Loucy (cell line): Measurements from ENCODE around the gene KRTAP1-4.
"Not testable (repeated sequence)": the region's sequence is repeated elsewhere in the genome, so short reads cannot be mapped to it uniquely, and the experiment has no call there.

Experiments used
- H2AFZ ChIP-seq: fragments of 200-600 bp; sonication (generic); 2 replicates; pipeline ENCODE4 v1.6.0; 2016; ENCODE audit warnings: antibody characterized with exemption, mild to moderate bottlenecking, low read length, moderate library complexity
- H3F3A ChIP-seq: fragments of 200-600 bp; 2 replicates; pipeline ENCODE4 v1.6.0; 2016; ENCODE audit warnings: antibody characterized with exemption, low read depth, mild to moderate bottlenecking
- H3K27me3 ChIP-seq: fragments of 200-600 bp; sonication (generic); 2 replicates; pipeline ENCODE4 v1.6.1; 2014; ENCODE audit warnings: low read length, mild to moderate bottlenecking; ENCODE audit not compliant: insufficient read depth, poor library complexity, severe bottlenecking
- H3K36me3 ChIP-seq: fragments of 200-600 bp; sonication (generic); 2 replicates; pipeline ENCODE4 v1.6.1; 2016; ENCODE audit warnings: low read length; ENCODE audit not compliant: insufficient read depth
- H3K4me1 ChIP-seq: fragments of 200-600 bp; sonication (generic); 2 replicates; pipeline ENCODE4 v1.5.1; 2014; ENCODE audit warnings: low read length, mild to moderate bottlenecking; ENCODE audit not compliant: insufficient read depth, poor library complexity, severe bottlenecking
- H3K4me2 ChIP-seq: fragments of 200-600 bp; sonication (generic); 2 replicates; pipeline ENCODE4 v1.6.0; 2014; ENCODE audit warnings: antibody characterized with exemption, low read length, low read depth, mild to moderate bottlenecking; ENCODE audit not compliant: poor library complexity, severe bottlenecking
- H3K4me3 ChIP-seq: fragments of 200-600 bp; sonication (generic); 2 replicates; pipeline ENCODE4 v1.5.1; 2014; ENCODE audit warnings: low read length, mild to moderate bottlenecking, mixed read lengths; ENCODE audit not compliant: poor library complexity, severe bottlenecking
- H3K79me2 ChIP-seq: fragments of 200-600 bp; sonication (generic); 2 replicates; pipeline ENCODE4 v1.6.1; 2014; ENCODE audit warnings: low read length; ENCODE audit not compliant: insufficient read depth
- H3K9ac ChIP-seq: fragments of 200-600 bp; sonication (generic); 2 replicates; pipeline ENCODE4 v1.6.0; 2014; ENCODE audit warnings: mild to moderate bottlenecking, low read depth, low read length, moderate library complexity; ENCODE audit not compliant: poor library complexity, severe bottlenecking
- H3K9me2 ChIP-seq: fragments of 200-600 bp; sonication (generic); replicated peaks from 2 replicates; pipeline ENCODE4 v1.6.1; 2016; ENCODE audit warnings: low read depth, low read length, mixed read lengths
- H3K9me3 ChIP-seq: fragments of 200-600 bp; sonication (generic); 2 replicates; pipeline ENCODE4 v1.6.1; 2014; ENCODE audit warnings: mild to moderate bottlenecking, antibody characterized with exemption, low read length, low read depth; ENCODE audit not compliant: insufficient read depth
- H4K20me1 ChIP-seq: fragments of 200-600 bp; sonication (generic); 2 replicates; pipeline ENCODE4 v1.6.0; 2014; ENCODE audit warnings: antibody characterized with exemption, low read length, mild to moderate bottlenecking; ENCODE audit not compliant: insufficient read depth, poor library complexity, severe bottlenecking
- EZH2phosphoT487 ChIP-seq: fragments of 200-600 bp; IDR thresholded peaks from 2 replicates; pipeline ENCODE4 v1.6.1; 2018; ENCODE audit warnings: antibody characterized with exemption, mild to moderate bottlenecking, moderate library complexity, borderline replicate concordance
- TF ChIP-seq, protein P1 (sequence below): fragments of 200-600 bp; sonication (generic); conservative IDR thresholded peaks from 2 replicates; pipeline ENCODE4 v1.5.1; 2014; ENCODE audit warnings: mild to moderate bottlenecking, antibody characterized with exemption, low read length

KRTAP1-4 gene

DNA sequence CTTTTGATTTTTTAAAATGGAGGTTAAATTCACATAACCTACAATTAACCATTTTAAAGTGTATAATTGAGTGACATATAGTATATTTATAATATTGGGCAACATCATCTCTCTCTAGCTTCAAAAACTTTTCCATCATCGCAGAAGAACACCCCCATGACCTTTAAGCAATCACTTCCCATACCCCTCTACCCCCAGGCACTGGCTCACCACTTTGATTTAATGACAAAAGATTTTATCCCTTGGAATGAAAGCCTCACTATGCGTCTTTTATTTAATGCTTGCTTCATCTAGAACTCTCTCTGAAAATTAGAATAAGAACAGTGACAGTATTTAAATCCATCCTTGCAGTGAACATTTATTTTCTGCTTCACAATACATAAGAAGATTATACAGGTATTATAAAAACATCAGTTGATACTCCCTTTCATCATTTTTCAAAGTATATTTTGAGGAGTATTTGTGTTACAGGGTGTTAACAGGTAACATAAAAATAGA, 7.9 kb upstream of the KRTAP1-4 start:
- Histone ChIP-seq H3K36me3 (no peaks in the 10 kb centered on the region), H3K79me2 (no peaks in the 10 kb centered on the region), H3K4me2 (no peak overlapping the region), H3F3A (no peaks in the 10 kb centered on the region), H2AFZ (no peak overlapping the region), H3K27me3 (peaks cover 32% of the 10 kb centered on the region), H4K20me1 (no peaks in the 10 kb centered on the region), H3K4me3 (no peak overlapping the region), H3K9ac (no peak overlapping the region), H3K9me3 (no peaks in the 10 kb centered on the region), H3K4me1 (no peaks in the 10 kb centered on the region), H3K9me2 (no peaks in the 10 kb centered on the region)
- TF ChIP-seq, protein P1, sequence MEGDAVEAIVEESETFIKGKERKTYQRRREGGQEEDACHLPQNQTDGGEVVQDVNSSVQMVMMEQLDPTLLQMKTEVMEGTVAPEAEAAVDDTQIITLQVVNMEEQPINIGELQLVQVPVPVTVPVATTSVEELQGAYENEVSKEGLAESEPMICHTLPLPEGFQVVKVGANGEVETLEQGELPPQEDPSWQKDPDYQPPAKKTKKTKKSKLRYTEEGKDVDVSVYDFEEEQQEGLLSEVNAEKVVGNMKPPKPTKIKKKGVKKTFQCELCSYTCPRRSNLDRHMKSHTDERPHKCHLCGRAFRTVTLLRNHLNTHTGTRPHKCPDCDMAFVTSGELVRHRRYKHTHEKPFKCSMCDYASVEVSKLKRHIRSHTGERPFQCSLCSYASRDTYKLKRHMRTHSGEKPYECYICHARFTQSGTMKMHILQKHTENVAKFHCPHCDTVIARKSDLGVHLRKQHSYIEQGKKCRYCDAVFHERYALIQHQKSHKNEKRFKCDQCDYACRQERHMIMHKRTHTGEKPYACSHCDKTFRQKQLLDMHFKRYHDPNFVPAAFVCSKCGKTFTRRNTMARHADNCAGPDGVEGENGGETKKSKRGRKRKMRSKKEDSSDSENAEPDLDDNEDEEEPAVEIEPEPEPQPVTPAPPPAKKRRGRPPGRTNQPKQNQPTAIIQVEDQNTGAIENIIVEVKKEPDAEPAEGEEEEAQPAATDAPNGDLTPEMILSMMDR = no peak
- TF ChIP-seq EZH2phosphoT487 = no peak

DNA sequence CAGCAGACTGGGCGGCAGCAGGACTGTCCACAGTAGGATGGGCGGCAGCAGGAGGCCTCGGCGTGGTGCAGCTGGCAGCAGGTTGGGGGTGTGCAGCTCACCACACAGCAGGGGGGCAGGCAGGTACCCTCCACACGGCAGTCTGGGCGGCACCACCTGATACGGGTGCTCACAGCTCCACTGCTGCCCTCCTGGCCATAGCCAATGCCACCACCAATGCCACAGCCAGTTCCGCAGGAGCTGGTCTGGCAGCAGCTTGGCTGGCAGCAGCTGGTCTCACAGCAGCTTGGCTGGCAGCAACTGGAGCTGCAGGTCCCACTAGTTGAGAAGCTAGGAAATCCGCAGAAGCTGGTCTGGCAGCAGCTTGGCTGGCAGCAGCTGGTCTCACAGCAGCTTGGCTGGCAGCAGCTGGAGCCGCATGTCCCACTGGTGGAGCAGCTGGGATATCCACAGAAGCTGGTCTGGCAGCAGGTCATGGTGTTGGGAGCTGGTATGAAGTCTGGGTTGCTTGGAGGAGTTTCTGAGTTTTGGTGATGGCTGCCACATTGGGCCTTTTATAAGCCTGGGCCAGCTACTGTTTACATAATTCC, 4.4 kb upstream of the KRTAP1-4 start, which contains the start of gene KRTAP1-3:
KRTAP1-3 (minus strand) TSS at position 529 of the 590 bp plus-strand sequence; CDS start at position 476, 53 bp downstream.
- H2AFZ ChIP-seq, H3K9me3 ChIP-seq, H3K79me2 ChIP-seq, H3K27me3 ChIP-seq, H3K4me2 ChIP-seq, H4K20me1 ChIP-seq, H3K36me3 ChIP-seq, H3K9ac ChIP-seq, H3K4me3 ChIP-seq, H3F3A ChIP-seq, H3K4me1 ChIP-seq, H3K9me2 ChIP-seq: not testable (repeated sequence)

DNA sequence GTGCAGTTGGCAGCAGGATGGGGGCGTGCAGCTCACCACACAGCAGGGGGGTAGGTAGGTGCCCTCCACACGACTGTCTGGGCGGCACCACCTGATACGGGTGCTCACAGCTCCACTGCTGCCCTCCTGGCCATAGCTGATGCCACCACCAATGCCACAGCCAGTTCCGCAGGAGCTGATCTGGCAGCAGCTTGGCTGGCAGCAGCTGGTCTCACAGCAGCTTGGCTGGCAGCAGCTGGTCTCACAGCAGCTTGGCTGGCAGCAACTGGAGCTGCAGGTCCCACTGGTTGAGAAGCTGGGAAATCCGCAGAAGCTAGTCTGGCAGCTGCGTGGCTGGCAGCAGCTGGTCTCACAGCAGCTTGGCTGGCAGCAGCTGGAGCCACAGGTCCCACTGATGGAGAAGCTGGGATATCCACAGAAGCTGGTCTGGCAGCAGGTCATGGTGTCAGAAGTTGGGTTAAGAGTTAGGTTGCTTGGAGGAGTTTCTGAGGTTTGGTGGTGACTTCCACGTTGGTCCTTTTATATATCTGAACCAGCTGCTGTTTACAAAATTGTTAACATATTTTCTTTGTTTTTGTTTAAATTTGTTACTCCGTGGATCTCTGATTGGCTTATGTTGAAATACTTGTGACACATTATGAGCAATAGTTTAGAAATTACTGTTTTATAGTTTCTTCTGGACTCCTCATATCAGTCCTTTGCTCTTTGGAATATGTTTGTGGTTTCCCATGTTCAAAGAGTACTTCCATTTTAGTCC, 3.1 kb downstream of the KRTAP1-4 start, which contains the start of gene KRTAP1-5:
KRTAP1-5 (minus strand) TSS at position 494 of the 757 bp plus-strand sequence; CDS start at position 441, 53 bp downstream.
- Histone ChIP-seq H3K9me2 (no peaks in the 10 kb centered on the region), H3K79me2 (no peaks in the 10 kb centered on the region), H3K4me3 (no peak within 1 kb of the TSS), H2AFZ (no peak within 1 kb of the TSS), H3K4me2 (no peak within 1 kb of the TSS), H4K20me1 (no peaks in the 10 kb centered on the region), H3K36me3 (no peaks in the 10 kb centered on the region), H3K4me1 (no peaks in the 10 kb centered on the region), H3K9me3 (no peaks in the 10 kb centered on the region), H3K27me3 (no peaks in the 10 kb centered on the region), H3F3A (no peaks in the 10 kb centered on the region), H3K9ac (no peak within 1 kb of the TSS)
- TF ChIP-seq EZH2phosphoT487 = no peak
- TF ChIP-seq, protein P1 = no peak
